ENCODE data around the gene CZIB. TPM values are rescaled to one million over a fixed set of nuclear protein-coding genes. Genes with fewer than 3 reads are reported as not detected.
A peak's percentile ranks its signal among the peaks of the same experiment; 100 is the strongest.

Gene CZIB
- total RNA-seq, 1 experiment from 2014 or later, result 50.3 TPM

- Histone ChIP-seq H3K36me3 (ENCODE audit: low read depth) (peaks cover 6% of the 10 kb centered on the region; the same call in 1 of the 2 replicates), H3K4me1 (replicated peaks; ENCODE audit: insufficient read depth) (peaks cover 22% of the 10 kb centered on the region), H3K4me3 (no peak overlapping the region), H3F3A (ENCODE audit: insufficient read depth, low read depth) (peaks cover 63% of the 10 kb centered on the region), H3K27me3 (ENCODE audit: insufficient read depth, low read depth) (no peaks in the 10 kb centered on the region), H3K9me3 (ENCODE audit: insufficient read depth, low read depth) (no peaks in the 10 kb centered on the region), H3K27ac (no peak overlapping the region), H2AFZ (no peak overlapping the region), H3K4me2 (no peak overlapping the region), H4K20me1 (ENCODE audit: insufficient read depth) (no peaks in the 10 kb centered on the region), H3K9me2 (ENCODE audit: insufficient read depth) (no peaks in the 10 kb centered on the region), H3K79me2 (ENCODE audit: low read depth) (peaks cover 14% of the 10 kb centered on the region)
- DNase-seq, result no peak
- no TSS peak for BruUV-seq (replicated peaks)
- intact Hi-C loops (cut with micrococcal nuclease; ENCODE audit: unreplicated experiment), result no loop called here
- CTCF ChIA-PET, result no interaction called here
- POLR2A ChIA-PET (ENCODE audit: unreplicated experiment), result interaction anchor here (0.6 kb wide), 2 partner anchors 321 to 1456 kb away, joined by 3 to 14 read pairs; partner anchors contain the start of gene ECHDC2
- TF ChIP-seq EZH2 (IDR thresholded peaks at IDR 0.05; ENCODE audit: low read depth), result no peak
- TF ChIP-seq, protein P1, sequence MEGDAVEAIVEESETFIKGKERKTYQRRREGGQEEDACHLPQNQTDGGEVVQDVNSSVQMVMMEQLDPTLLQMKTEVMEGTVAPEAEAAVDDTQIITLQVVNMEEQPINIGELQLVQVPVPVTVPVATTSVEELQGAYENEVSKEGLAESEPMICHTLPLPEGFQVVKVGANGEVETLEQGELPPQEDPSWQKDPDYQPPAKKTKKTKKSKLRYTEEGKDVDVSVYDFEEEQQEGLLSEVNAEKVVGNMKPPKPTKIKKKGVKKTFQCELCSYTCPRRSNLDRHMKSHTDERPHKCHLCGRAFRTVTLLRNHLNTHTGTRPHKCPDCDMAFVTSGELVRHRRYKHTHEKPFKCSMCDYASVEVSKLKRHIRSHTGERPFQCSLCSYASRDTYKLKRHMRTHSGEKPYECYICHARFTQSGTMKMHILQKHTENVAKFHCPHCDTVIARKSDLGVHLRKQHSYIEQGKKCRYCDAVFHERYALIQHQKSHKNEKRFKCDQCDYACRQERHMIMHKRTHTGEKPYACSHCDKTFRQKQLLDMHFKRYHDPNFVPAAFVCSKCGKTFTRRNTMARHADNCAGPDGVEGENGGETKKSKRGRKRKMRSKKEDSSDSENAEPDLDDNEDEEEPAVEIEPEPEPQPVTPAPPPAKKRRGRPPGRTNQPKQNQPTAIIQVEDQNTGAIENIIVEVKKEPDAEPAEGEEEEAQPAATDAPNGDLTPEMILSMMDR (conservative IDR thresholded peaks at IDR 0.05), result no peak
These were observed 21.9 kb upstream of the CZIB start for GRCh38 chr1:53242381-53242780.

DNA sequence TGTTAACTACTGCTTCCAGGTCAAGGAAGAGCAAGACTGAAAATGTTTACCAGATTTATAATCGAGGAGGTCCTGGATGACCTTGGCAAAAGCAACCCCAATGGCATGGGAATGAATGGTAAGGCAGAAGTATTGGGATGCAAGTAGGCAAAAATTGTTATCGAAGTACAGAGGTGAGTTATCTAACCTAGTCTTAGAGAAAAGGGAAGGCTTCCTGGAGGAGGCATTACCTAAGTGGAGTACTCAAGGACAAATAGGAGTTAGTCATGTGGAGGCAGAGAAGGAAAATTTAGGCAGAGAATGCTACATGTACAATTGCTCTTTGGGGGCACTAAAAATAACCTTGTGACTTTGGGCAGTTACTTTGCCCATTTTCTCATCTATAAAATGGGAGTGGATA lies 21.4 kb upstream of the CZIB start:
- no peak for TF ChIP-seq EZH2 (IDR thresholded peaks at IDR 0.05; ENCODE audit: low read depth)
- TF ChIP-seq, protein P1 (conservative IDR thresholded peaks at IDR 0.05), result no peak
- Histone ChIP-seq H4K20me1 (ENCODE audit: insufficient read depth) (no peaks in the 10 kb centered on the region), H3K4me2 (no peak overlapping the region), H3K4me1 (replicated peaks; ENCODE audit: insufficient read depth) (peaks cover 27% of the 10 kb centered on the region), H3K79me2 (ENCODE audit: low read depth) (peaks cover 20% of the 10 kb centered on the region), H3K9me3 (ENCODE audit: insufficient read depth, low read depth) (no peaks in the 10 kb centered on the region), H3K27me3 (ENCODE audit: insufficient read depth, low read depth) (no peaks in the 10 kb centered on the region), H3K36me3 (ENCODE audit: low read depth) (peaks cover 3% of the 10 kb centered on the region; the same call in 1 of the 2 replicates), H3K9me2 (ENCODE audit: insufficient read depth) (no peaks in the 10 kb centered on the region), H3K4me3 (no peak overlapping the region), H2AFZ (no peak overlapping the region), H3F3A (ENCODE audit: insufficient read depth, low read depth) (peaks cover 63% of the 10 kb centered on the region), H3K27ac (no peak overlapping the region)
- ChIA-PET CTCF (no interaction called here), POLR2A (ENCODE audit: unreplicated experiment) (interaction anchor here (0.7 kb wide), 1 partner anchor 14 kb away, joined by 3 read pairs; no protein-coding TSS in a partner anchor)
- intact Hi-C loops (cut with micrococcal nuclease; ENCODE audit: unreplicated experiment), result no loop called here
- no peak for DNase-seq
- no TSS peak for BruUV-seq (replicated peaks)

DNA sequence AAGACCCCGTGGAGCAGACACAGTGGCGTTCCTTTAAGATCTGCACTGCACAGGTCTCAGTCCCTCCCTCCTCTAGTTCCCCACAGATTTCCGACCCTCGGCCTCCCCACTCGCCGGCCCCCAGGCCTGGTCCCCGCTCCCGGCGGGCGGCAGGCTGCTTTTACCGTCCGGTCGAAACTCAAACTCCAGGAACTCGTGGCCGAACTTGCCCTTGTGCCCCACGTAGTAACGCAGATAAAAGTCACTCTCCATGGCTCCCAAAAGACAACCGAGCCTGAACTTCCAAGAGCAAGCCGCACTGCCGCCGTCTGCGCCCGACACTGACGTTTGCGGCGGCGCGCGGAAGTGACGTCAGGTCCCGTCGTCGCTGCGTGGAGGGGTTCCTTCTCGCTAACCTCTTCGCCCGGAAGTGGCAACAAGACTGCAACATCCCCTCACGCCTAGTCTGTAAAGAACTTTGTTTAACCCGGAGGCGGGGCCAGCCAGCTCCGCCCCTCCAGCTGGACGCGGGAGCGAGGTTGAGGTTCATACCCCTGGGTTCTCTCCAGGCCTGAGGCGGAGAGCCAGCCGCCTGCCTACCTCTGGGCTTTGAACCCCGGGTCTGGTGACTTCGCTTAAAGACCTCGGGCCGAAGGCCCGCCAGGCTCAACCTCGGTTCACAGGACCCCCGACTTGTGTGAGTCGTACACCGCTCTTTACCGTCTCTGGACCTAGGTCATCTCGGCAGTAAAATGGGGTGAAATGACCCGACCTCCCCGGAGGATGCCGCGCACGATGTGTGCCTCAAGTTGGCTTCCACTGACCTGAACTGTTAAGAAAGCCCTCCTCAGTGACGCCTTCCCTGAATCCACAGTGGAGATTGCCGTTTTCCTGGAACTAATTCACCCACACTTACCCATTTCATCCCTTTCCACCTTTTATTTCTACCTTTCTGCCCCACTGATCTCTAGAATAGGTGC lies 18.0 kb upstream of the CZIB start, which contains the start of gene MAGOH:
Gene MAGOH (minus strand): TSS at position 322 of the 959 bp plus-strand sequence. CDS start 70 bp downstream, at position 252.
- Histone ChIP-seq H3K79me2 (ENCODE audit: low read depth) (peaks cover 39% of the 10 kb centered on the region), H4K20me1 (ENCODE audit: insufficient read depth) (no peaks in the 10 kb centered on the region), H3K9me2 (ENCODE audit: insufficient read depth) (no peaks in the 10 kb centered on the region), H3F3A (ENCODE audit: insufficient read depth, low read depth) (peaks cover 46% of the 10 kb centered on the region), H3K4me1 (replicated peaks; ENCODE audit: insufficient read depth) (peaks cover 27% of the 10 kb centered on the region), H3K36me3 (ENCODE audit: low read depth) (0 out of 2 replicates have a peak, but pooled peaks cover 13% of the 10 kb centered on the region), H3K9me3 (ENCODE audit: insufficient read depth, low read depth) (no peaks in the 10 kb centered on the region), H3K4me3 (peak within 1 kb of the TSS; percentile 76), H3K27me3 (ENCODE audit: insufficient read depth, low read depth) (no peaks in the 10 kb centered on the region), H2AFZ (peak within 1 kb of the TSS; percentile 90), H3K4me2 (peak within 1 kb of the TSS; percentile 91), H3K27ac (peak within 1 kb of the TSS; percentile 71)
- ChIA-PET CTCF (no interaction called here), POLR2A (ENCODE audit: unreplicated experiment) (interaction anchor here (0.6 to 0.7 kb wide), 2 partner anchors 190 to 395 kb away, joined by 3 read pairs; no protein-coding TSS in a partner anchor)
- TF ChIP-seq EZH2 (IDR thresholded peaks at IDR 0.05; ENCODE audit: low read depth), result no peak
- TF ChIP-seq, protein P1 (conservative IDR thresholded peaks at IDR 0.05), result no peak
- DNase-seq, result peak; percentile 92 to 94
- TSS peak; percentile 95 for BruUV-seq (replicated peaks)
- intact Hi-C loops (cut with micrococcal nuclease; ENCODE audit: unreplicated experiment), result loop anchor here (2.0 to 5.0 kb wide), 2 partner anchors 18 to 536 kb away; partner anchors contain the start of gene CZIB

Measured in PC-9 (cell line).